ENCODE measurements around the gene MTX1. TPM values are rescaled to one million over a fixed set of nuclear protein-coding genes. Genes with fewer than 3 reads are reported as not detected.
A peak's percentile ranks its signal among the peaks of the same experiment; 100 is the strongest.
"Not testable (repeated sequence)": the region's sequence is repeated elsewhere in the genome, so short reads cannot be mapped to it uniquely, and the experiment has no call there.

The MTX1 gene
- total RNA-seq, 1 experiment from 2014 or later = 69.1 TPM

GRCh38 chr1:155189926-155190325 is 18.6 kb upstream of the MTX1 start:
- H3K27ac ChIP-seq (ENCODE audit: low read depth, low read length); POLR2A ChIA-PET; H3K9ac ChIP-seq (ENCODE audit: low read length); H4K20me1 ChIP-seq (ENCODE audit: insufficient read depth); H3K36me3 ChIP-seq (ENCODE audit: control insufficient read depth in 1 of 2, insufficient read depth in 2 of 2, low read length in 2 of 2); H3K4me2 ChIP-seq (ENCODE audit: low read length); H3K79me2 ChIP-seq (ENCODE audit: insufficient read depth, low read length); H2AFZ ChIP-seq (ENCODE audit: low read depth, low read length, poor library complexity, severe bottlenecking); DNase-seq (ENCODE audit: low read depth, low spot score); CTCF ChIA-PET; H3K27me3 ChIP-seq (ENCODE audit: insufficient read depth, low read length); H3K4me3 ChIP-seq (replicated peaks in 1 of 2; ENCODE audit: low read depth in 1 of 2, low read length in 2 of 2); intact Hi-C loops (cut with micrococcal nuclease); BruUV-seq (replicated peaks); H3K9me2 ChIP-seq (ENCODE audit: insufficient read depth); ATAC-seq; H3K9me3 ChIP-seq (ENCODE audit: control insufficient read depth in 1 of 2, insufficient read depth in 1 of 2, low read depth in 1 of 2, low read length in 2 of 2); RAD21 ChIA-PET (ENCODE audit: low non-redundant PET in 1 of 2, low total read pairs in 2 of 2, uncharacterized antibody in 2 of 2, unreplicated experiment in 2 of 2): not testable (repeated sequence)
- peaks cover 7 to 27% of the 10 kb centered on the region in 2 experiments; a peak in 3 of 4 replicates for H3K4me1 ChIP-seq (ENCODE audit: control insufficient read depth in 1 of 2, insufficient read depth in 2 of 2, low read length in 2 of 2)

- Histone ChIP-seq H2AFZ (ENCODE audit: low read depth, low read length, poor library complexity, severe bottlenecking) (no peak overlapping the region), H3K27me3 (ENCODE audit: insufficient read depth, low read length) (no peaks in the 10 kb centered on the region), H3K9ac (ENCODE audit: low read length) (no peak overlapping the region), H3K9me3 (ENCODE audit: control insufficient read depth in 1 of 2, insufficient read depth in 1 of 2, low read depth in 1 of 2, low read length in 2 of 2) (no peaks in the 10 kb centered on the region), H3K36me3 (ENCODE audit: control insufficient read depth in 1 of 2, insufficient read depth in 2 of 2, low read length in 2 of 2) (peaks cover 0 to 5% of the 10 kb centered on the region in 2 experiments; a peak in 1 of 4 replicates), H3K27ac (ENCODE audit: low read depth, low read length) (peak overlapping the region; percentile 33; the same call in 1 of the 2 replicates), H3K9me2 (ENCODE audit: insufficient read depth) (no peaks in the 10 kb centered on the region), H4K20me1 (ENCODE audit: insufficient read depth) (no peaks in the 10 kb centered on the region), H3K4me2 (ENCODE audit: low read length) (peak overlapping the region; percentile 95; the same call in 1 of the 2 replicates), H3K4me1 (ENCODE audit: control insufficient read depth in 1 of 2, insufficient read depth in 2 of 2, low read length in 2 of 2) (peaks cover 15 to 36% of the 10 kb centered on the region in 2 experiments; a peak in 3 of 4 replicates), H3K79me2 (ENCODE audit: insufficient read depth, low read length) (peaks cover 9% of the 10 kb centered on the region), H3K4me3 (replicated peaks in 1 of 2; ENCODE audit: low read depth in 1 of 2, low read length in 2 of 2) (no peak overlapping the region)
- no peak for DNase-seq (ENCODE audit: low read depth, low spot score)
- BruUV-seq (replicated peaks) = no TSS peak
- ChIA-PET CTCF (interaction anchor here (4.6 kb wide), 1 partner anchor 18 kb away, joined by 71 read pairs; the partner anchor contains the start of genes KRTCAP2 and TRIM46), POLR2A (no interaction called here), RAD21 (ENCODE audit: low non-redundant PET in 1 of 2, low total read pairs in 2 of 2, uncharacterized antibody in 2 of 2, unreplicated experiment in 2 of 2) (no interaction called here)
- intact Hi-C loops (cut with micrococcal nuclease) = no loop called here
- no peak for ATAC-seq
- TF ChIP-seq JUND (IDR thresholded peaks at IDR 0.05) = no peak
- TF ChIP-seq SIN3A (IDR thresholded peaks at IDR 0.05; ENCODE audit: low read depth) = no peak
- TF ChIP-seq SP1 (IDR thresholded peaks at IDR 0.05; ENCODE audit: low read depth) = no peak
- no peak for TF ChIP-seq CEBPB (IDR thresholded peaks at IDR 0.05; ENCODE audit: low read depth)
- TF ChIP-seq ZNF274 (IDR thresholded peaks at IDR 0.05; ENCODE audit: low read depth, low read length) = no peak
- TF ChIP-seq ATF3 (IDR thresholded peaks at IDR 0.05) = no peak
- no peak for TF ChIP-seq ELF1 (IDR thresholded peaks at IDR 0.05; ENCODE audit: borderline replicate concordance, low read depth)
- TF ChIP-seq ZFX (IDR thresholded peaks at IDR 0.05) = no peak
- TF ChIP-seq CBX3 (IDR thresholded peaks at IDR 0.05; ENCODE audit: low read depth) = no peak
- TF ChIP-seq ZBTB33 (IDR thresholded peaks at IDR 0.05; ENCODE audit: extremely low read depth, insufficient replicate concordance, low read length) = no peak
- TF ChIP-seq REST (IDR thresholded peaks at IDR 0.05; ENCODE audit: low read depth) = no peak
- TF ChIP-seq CTCF (IDR thresholded peaks at IDR 0.05 in 2 of 3, conservative IDR thresholded peaks at IDR 0.05 in 1 of 3; ENCODE audit: borderline replicate concordance in 1 of 3, insufficient read depth in 1 of 3, low read depth in 2 of 3, low read length in 2 of 3) = no peak
- no peak for TF ChIP-seq RAD21 (IDR thresholded peaks at IDR 0.05; ENCODE audit: low read depth)
- no peak for TF ChIP-seq EGR1 (IDR thresholded peaks at IDR 0.05; ENCODE audit: low read depth)
Measured at GRCh38 chr1:155191904-155192303, 16.6 kb upstream of the MTX1 start.
